Right lobe of liver (tissue), 6 donors: ENCODE results near the gene CSK. TPM values are rescaled to one million over a fixed set of nuclear protein-coding genes. Genes with fewer than 3 reads are reported as not detected.

ENCODE experiments used
- ATAC-seq, 4 donors: fragments of 200-7000 bp; cut with Tn5 transposase; one replicate each; pipeline ENCODE4 v1.9.1; 2020; ENCODE audit warnings: mild to moderate bottlenecking in 4 of 4, moderate library complexity in 4 of 4
- DNase-seq, 3 donors: peaks; one replicate each; pipeline ENCODE4 v3.0.0-alpha.2; 2020
- H3K27ac ChIP-seq, 3 donors: fragments of 200-600 bp; one replicate each; pipeline ENCODE4 v1.8.0; 2022
- H3K27me3 ChIP-seq, 2 donors: fragments of 200-600 bp; one replicate each; pipeline ENCODE4 v1.8.0; 2022
- H3K36me3 ChIP-seq, 4 donors: fragments of 200-600 bp; sonication (generic) in 1 of 4; one replicate each; pipeline versions ENCODE4 v1.5.1 to v1.8.0; 2017 to 2022; ENCODE audit warnings: control low read depth in 1 of 4
- H3K4me1 ChIP-seq, 4 donors: fragments of 200-600 bp; sonication (generic) in 1 of 4; one replicate each; pipeline versions ENCODE4 v1.5.1 to v1.8.0; 2017 to 2022; ENCODE audit warnings: control low read depth in 1 of 4
- H3K4me3 ChIP-seq, 3 donors: fragments of 200-600 bp; one replicate each; pipeline ENCODE4 v1.8.0; 2022
- H3K9me3 ChIP-seq, 4 donors: fragments of 200-600 bp; sonication (generic) in 1 of 4; one replicate each; pipeline versions ENCODE4 v1.5.1 to v1.8.0; 2017 to 2022; ENCODE audit warnings: control low read depth in 1 of 4
- CTCF ChIP-seq, 4 donors: fragments of 200-600 bp in 3 of 4; fragments of 450-650 bp in 1 of 4; IDR thresholded peaks; one replicate each; pipeline versions ENCODE4 v1.5.1 to v1.8.0; 2016 to 2022; ENCODE audit warnings: antibody characterized with exemption in 4 of 4, mild to moderate bottlenecking in 2 of 4
- POLR2A ChIP-seq: fragments of 450-650 bp; IDR thresholded peaks from one replicate; pipeline ENCODE4 v1.6.1; 2017; ENCODE audit warnings: antibody characterized with exemption, mild to moderate bottlenecking
- WGBS: methylation state at CpG from one replicate; pipeline ENCODE4 v1.1.6; 2018; ENCODE audit warnings: low coverage, low lambda C conversion rate; ENCODE audit not compliant: insufficient coverage; ENCODE audit errors: missing lambda C conversion rate; 5-methylcytosine and 5-hydroxymethylcytosine counted together
- intact Hi-C, 2 donors: fragments of 100-400 bp; cut with DNase I; formaldehyde crosslinking; loops; one replicate each; pipeline versions ENCODE4 v1.11.2 to v1.14.1; 2022
- total RNA-seq, 6 experiments: library from RNA; depleted of rRNA in 2 of 6; stranded (reverse); fragments of >200 nt in 2 of 6; fragmentation: NEBNext Ultra II Directional in 3 of 6; extraction: Animal tissue kit (Norgen Biotek cat#: 25700) in 3 of 6; gene quantifications; one replicate each; pipeline versions ENCODE4 v1.1.0 to v1.2.4, GENCODE V29; 2016 to 2023
- donor health status: DM: no; HTN: yes; CAD: no.
- donor health status: DM: no; HTN: no; CAD: no.
- donor health status: DM: no; HTN: no; CAD: no.
- donor health status: DM: no; HTN: yes; CAD: no.
- donor health status: DM: no; HTN: yes; CAD: no.

Gene CSK
- total RNA-seq, 6 experiments from 2014 or later, result 22.2 to 50.9 (median 32.7) TPM

- Histone ChIP-seq H3K9me3 (no peaks in the 10 kb centered on the region), H3K27ac (no peak overlapping the region), H3K4me1 (no peaks in the 10 kb centered on the region), H3K36me3 (no peaks in the 10 kb centered on the region), H3K4me3 (no peak overlapping the region), H3K27me3 (no peaks in the 10 kb centered on the region)
- intact Hi-C loops, result no loop called here
- 85% methylated on average over 4 of the region's 5 CpGs for WGBS
- ATAC-seq, result no peak
- DNase-seq, result peak in 1 of 3 donors; percentile 7
- TF ChIP-seq CTCF (IDR thresholded peaks at IDR 0.05) (no peak), POLR2A (no peak)
These were observed 39.5 kb upstream of the CSK start for GRCh38 chr15:74742422-74742821.

GRCh38 chr15:74746389-74746788, 35.5 kb upstream of the CSK start:
- Histone ChIP-seq H3K9me3 (no peaks in the 10 kb centered on the region), H3K36me3 (no peaks in the 10 kb centered on the region), H3K27me3 (no peaks in the 10 kb centered on the region), H3K4me1 (peaks cover 0 to 29% (median 13%) of the 10 kb centered on the region in 4 donors), H3K4me3 (no peak overlapping the region), H3K27ac (no peak overlapping the region)
- 68% methylated on average over 4 of the region's 4 CpGs for WGBS
- ATAC-seq (no peak), DNase-seq (no peak)
- intact Hi-C loops, result no loop called here
- TF ChIP-seq CTCF (IDR thresholded peaks at IDR 0.05) (no peak), POLR2A (no peak)

DNA sequence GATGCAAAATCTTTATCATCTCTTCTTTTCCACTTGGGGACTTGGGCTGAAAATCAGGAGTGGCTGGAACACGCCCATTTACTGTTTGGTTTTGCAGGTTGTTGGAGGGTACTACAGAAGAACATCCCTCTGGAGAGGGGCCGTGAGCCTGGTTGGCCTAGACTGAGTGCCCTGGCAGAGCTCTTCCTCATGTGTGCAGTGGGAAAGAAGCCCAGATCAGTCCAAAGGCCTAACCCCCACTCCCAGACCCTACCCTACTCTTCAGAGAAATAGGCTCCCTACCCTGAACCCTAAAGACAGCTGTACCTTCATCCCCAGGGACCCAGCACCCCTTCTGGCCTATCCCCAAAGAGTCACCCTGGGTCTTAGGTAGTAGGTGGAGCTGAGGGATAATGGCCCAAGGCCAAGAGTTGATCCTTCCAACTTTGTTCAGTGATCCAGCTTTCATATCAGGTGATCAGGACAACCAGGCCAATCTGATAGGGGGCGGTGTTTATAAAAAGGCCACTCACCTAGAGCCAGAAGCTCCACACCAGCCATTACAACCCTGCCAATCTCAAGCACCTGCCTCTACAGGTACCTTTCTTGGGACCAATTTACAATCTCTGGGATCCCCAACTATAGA, 33.4 kb upstream of the CSK start, which contains the start of gene CYP1A2:
CYP1A2 (plus strand) TSS at position 524 of the 625 bp plus-strand sequence. CDS start 894 bp downstream, outside the sequence.
- ATAC-seq, result peak; percentile 69 to 84 (median 75)
- whole genome bisulfite sequencing, result 61% methylated on average over 2 of the region's 3 CpGs
- TF ChIP-seq CTCF (IDR thresholded peaks at IDR 0.05), result no peak
- no peak for TF ChIP-seq POLR2A
- no peaks in the 10 kb centered on the region for H3K36me3 ChIP-seq
- peak within 1 kb of the TSS in 2 of 3 donors; percentile 42 to 48 for H3K4me3 ChIP-seq
- intact Hi-C loops, result no loop called here
- no peaks in the 10 kb centered on the region for H3K9me3 ChIP-seq
- peak within 1 kb of the TSS in 2 of 3 donors; percentile 29 to 43 for H3K27ac ChIP-seq
- no peaks in the 10 kb centered on the region for H3K27me3 ChIP-seq
- H3K4me1 ChIP-seq, result peaks cover 0 to 32% (median 13%) of the 10 kb centered on the region in 4 donors
- peak in 2 of 3 donors; percentile 55 to 78 for DNase-seq

DNA sequence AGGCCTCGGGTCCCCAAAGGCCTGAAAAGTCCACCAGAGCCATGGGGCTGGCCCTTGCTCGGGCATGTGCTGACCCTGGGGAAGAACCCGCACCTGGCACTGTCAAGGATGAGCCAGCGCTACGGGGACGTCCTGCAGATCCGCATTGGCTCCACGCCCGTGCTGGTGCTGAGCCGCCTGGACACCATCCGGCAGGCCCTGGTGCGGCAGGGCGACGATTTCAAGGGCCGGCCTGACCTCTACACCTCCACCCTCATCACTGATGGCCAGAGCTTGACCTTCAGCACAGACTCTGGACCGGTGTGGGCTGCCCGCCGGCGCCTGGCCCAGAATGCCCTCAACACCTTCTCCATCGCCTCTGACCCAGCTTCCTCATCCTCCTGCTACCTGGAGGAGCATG, 32.0 kb upstream of the CSK start:
- Histone ChIP-seq H3K9me3 (no peaks in the 10 kb centered on the region), H3K4me3 (peak overlapping the region in 2 of 3 donors; percentile 42 to 48), H3K27me3 (no peaks in the 10 kb centered on the region), H3K27ac (peak overlapping the region in 1 of 3 donors; percentile 42), H3K36me3 (peaks cover 0 to 8% (median 0%) of the 10 kb centered on the region in 4 donors), H3K4me1 (peaks cover 0 to 32% (median 13%) of the 10 kb centered on the region in 4 donors)
- WGBS, result 20% methylated on average over 1 of the region's 20 CpGs
- intact Hi-C loops, result no loop called here
- DNase-seq (peak; percentile 86 to 94 (median 92)), ATAC-seq (peak; percentile 82 to 90 (median 87))
- TF ChIP-seq POLR2A (no peak), CTCF (IDR thresholded peaks at IDR 0.05) (no peak)
